A673 (cell line): ENCODE data around the gene ATP8A1.

ENCODE experiments used
- EZH2 ChIP-seq: fragments of 200-600 bp; sonication (generic); IDR thresholded peaks from 2 replicates; pipeline ENCODE4 v1.6.1; 2017; ENCODE audit warnings: borderline replicate concordance, low read depth, mild to moderate bottlenecking, mixed read lengths, antibody characterized with exemption, low read length; ENCODE audit not compliant: poor library complexity, severe bottlenecking
- TF ChIP-seq, protein P1 (sequence below): fragments of 300-800, 200-600 bp; sonication (generic); conservative IDR thresholded peaks from 2 replicates; pipeline ENCODE4 v1.5.1; 2017; ENCODE audit warnings: low read depth, mild to moderate bottlenecking, antibody characterized with exemption, low read length, moderate library complexity, mixed read lengths

DNA sequence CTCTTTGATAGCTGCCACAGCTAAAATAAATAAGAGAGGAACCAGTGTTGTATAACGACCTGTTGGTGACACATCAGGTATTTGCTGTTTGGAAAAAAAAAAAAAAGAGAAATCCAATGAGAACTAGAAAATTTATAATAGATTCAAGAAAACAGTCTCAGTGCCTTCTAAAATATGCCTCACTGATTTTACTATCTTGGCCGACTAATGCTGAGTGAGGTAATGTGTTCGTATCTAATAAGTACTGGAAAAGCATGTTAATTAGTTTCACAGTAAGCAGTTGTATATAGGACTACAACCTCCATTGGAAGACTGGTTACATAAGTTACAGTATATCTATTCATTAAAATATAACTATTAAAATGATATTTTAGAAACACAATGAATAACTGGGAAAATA, 32.4 kb downstream of the ATP8A1 start:
- TF ChIP-seq, protein P1, sequence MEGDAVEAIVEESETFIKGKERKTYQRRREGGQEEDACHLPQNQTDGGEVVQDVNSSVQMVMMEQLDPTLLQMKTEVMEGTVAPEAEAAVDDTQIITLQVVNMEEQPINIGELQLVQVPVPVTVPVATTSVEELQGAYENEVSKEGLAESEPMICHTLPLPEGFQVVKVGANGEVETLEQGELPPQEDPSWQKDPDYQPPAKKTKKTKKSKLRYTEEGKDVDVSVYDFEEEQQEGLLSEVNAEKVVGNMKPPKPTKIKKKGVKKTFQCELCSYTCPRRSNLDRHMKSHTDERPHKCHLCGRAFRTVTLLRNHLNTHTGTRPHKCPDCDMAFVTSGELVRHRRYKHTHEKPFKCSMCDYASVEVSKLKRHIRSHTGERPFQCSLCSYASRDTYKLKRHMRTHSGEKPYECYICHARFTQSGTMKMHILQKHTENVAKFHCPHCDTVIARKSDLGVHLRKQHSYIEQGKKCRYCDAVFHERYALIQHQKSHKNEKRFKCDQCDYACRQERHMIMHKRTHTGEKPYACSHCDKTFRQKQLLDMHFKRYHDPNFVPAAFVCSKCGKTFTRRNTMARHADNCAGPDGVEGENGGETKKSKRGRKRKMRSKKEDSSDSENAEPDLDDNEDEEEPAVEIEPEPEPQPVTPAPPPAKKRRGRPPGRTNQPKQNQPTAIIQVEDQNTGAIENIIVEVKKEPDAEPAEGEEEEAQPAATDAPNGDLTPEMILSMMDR: no peak
- no peak for TF ChIP-seq EZH2
